OCI-LY3 (cell line): Measurements from ENCODE around the gene PRKCE.
"Not testable (repeated sequence)": the region's sequence is repeated elsewhere in the genome, so short reads cannot be mapped to it uniquely, and the experiment has no call there.

Source experiments
- H2AFZ ChIP-seq: fragments of 200-600, 300-600 bp; shearing (Covaris generic); 2 replicates; pipeline ENCODE4 v1.6.0; 2014; ENCODE audit warnings: antibody characterized with exemption, low read depth, low read length
- H3K27ac ChIP-seq: fragments of 200-600, 300-600 bp; sonication (generic); 2 replicates; pipeline ENCODE4 v1.5.1; 2014; ENCODE audit warnings: mild to moderate bottlenecking, low read length, moderate library complexity, mixed read lengths
- H3K27me3 ChIP-seq: fragments of 200-600, 300-600 bp; sonication (generic); 2 replicates; pipeline ENCODE4 v1.6.1; 2014; ENCODE audit warnings: low read depth, low read length, mixed read lengths
- H3K36me3 ChIP-seq: fragments of 200-600, 300-600 bp; sonication (generic); replicated peaks from 2 replicates; pipeline ENCODE3; 2014; ENCODE audit warnings: low read depth, low read length, mixed read lengths
- H3K4me1 ChIP-seq: fragments of 300-600, 200-600 bp; sonication (generic); 2 replicates; pipeline ENCODE4 v1.6.1; 2014; ENCODE audit warnings: low read length, mixed read lengths
- H3K4me2 ChIP-seq: fragments of 200-600, 300-600 bp; sonication (generic); 2 replicates; pipeline ENCODE4 v1.6.1; 2014; ENCODE audit warnings: low read length, mixed read lengths
- H3K4me3 ChIP-seq: fragments of 300-600, 200-600 bp; sonication (generic); 2 replicates; pipeline ENCODE4 v1.5.1; 2014; ENCODE audit warnings: antibody characterized with exemption, mild to moderate bottlenecking, low read length, moderate library complexity
- H3K79me2 ChIP-seq: fragments of 300-600, 200-600 bp; shearing (Covaris generic); 2 replicates; pipeline ENCODE4 v1.6.1; 2014; ENCODE audit warnings: mild to moderate bottlenecking, low read length, mixed read lengths
- H3K9ac ChIP-seq: fragments of 300-600, 200-600 bp; shearing (Covaris generic); 2 replicates; pipeline ENCODE4 v1.6.0; 2014; ENCODE audit warnings: mild to moderate bottlenecking, low read length, moderate library complexity
- H3K9me3 ChIP-seq: fragments of 200-600, 300-600 bp; shearing (Covaris generic); 2 replicates; pipeline ENCODE4 v1.6.1; 2014; ENCODE audit warnings: low read length, mixed read lengths; ENCODE audit not compliant: insufficient read depth
- H4K20me1 ChIP-seq: fragments of 200-600, 300-600 bp; sonication (generic); 2 replicates; pipeline ENCODE4 v1.6.1; 2016; ENCODE audit warnings: low read length, mixed read lengths; ENCODE audit not compliant: insufficient read depth
- EZH2phosphoT487 ChIP-seq: fragments of 200-600 bp; shearing (Covaris generic); IDR thresholded peaks from 2 replicates; pipeline ENCODE4 v1.6.1; 2018; ENCODE audit warnings: antibody characterized with exemption, mixed run types, low read depth
- TF ChIP-seq, protein P1 (sequence below): fragments of 200-600, 300-600 bp; sonication (generic); IDR thresholded peaks from 2 replicates; pipeline ENCODE4 v1.5.1; 2014; ENCODE audit warnings: antibody characterized with exemption, low read length, low read depth

PRKCE gene

DNA sequence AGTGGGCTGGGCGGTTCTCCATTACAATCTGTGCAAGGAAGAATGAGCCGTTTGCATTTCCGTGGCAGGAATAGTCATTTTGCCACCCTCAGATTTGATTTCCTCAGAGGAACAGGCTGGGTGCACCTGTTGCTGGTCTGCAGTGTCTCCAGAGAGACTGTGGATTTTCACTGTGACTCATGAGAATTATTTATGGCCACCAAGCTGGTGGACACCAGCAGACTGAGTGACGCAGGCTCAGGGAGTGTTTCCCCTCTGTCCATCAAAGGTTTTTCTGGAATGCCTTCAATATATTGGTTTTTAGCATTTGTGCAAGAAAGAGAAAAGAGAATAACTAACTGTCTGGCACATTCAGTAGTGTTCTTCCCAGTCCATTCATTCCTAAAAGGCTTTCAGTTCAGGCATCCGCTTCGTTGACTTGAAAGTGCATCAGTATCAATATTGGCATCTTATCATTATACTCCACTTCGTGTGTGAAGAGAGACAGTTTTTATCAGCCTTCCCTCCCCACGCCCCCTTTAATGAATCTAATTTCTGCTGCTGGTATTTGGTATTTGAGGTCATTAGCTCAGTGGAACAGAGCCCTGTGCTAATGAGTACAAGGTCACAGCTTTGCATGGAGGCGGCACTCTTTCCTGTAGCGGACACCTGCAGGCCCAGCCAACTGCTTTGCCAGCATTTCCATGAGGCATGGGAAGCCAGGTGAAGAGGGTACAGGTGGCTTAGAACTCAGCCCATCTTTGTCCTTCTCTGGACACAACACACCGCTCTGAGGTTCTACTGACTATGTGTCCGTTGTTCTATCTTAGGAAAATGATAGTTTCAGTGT, 39.9 kb downstream of the PRKCE start:
- Histone ChIP-seq H3K4me3 (no peak overlapping the region), H2AFZ (no peak overlapping the region), H4K20me1 (no peaks in the 10 kb centered on the region), H3K4me2 (no peak overlapping the region), H3K79me2 (no peaks in the 10 kb centered on the region), H3K4me1 (no peaks in the 10 kb centered on the region), H3K27me3 (no peaks in the 10 kb centered on the region), H3K9ac (no peak overlapping the region), H3K36me3 (no peaks in the 10 kb centered on the region), H3K9me3 (no peaks in the 10 kb centered on the region), H3K27ac (no peak overlapping the region)
- TF ChIP-seq EZH2phosphoT487, result no peak
- TF ChIP-seq, protein P1, sequence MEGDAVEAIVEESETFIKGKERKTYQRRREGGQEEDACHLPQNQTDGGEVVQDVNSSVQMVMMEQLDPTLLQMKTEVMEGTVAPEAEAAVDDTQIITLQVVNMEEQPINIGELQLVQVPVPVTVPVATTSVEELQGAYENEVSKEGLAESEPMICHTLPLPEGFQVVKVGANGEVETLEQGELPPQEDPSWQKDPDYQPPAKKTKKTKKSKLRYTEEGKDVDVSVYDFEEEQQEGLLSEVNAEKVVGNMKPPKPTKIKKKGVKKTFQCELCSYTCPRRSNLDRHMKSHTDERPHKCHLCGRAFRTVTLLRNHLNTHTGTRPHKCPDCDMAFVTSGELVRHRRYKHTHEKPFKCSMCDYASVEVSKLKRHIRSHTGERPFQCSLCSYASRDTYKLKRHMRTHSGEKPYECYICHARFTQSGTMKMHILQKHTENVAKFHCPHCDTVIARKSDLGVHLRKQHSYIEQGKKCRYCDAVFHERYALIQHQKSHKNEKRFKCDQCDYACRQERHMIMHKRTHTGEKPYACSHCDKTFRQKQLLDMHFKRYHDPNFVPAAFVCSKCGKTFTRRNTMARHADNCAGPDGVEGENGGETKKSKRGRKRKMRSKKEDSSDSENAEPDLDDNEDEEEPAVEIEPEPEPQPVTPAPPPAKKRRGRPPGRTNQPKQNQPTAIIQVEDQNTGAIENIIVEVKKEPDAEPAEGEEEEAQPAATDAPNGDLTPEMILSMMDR, result no peak

DNA sequence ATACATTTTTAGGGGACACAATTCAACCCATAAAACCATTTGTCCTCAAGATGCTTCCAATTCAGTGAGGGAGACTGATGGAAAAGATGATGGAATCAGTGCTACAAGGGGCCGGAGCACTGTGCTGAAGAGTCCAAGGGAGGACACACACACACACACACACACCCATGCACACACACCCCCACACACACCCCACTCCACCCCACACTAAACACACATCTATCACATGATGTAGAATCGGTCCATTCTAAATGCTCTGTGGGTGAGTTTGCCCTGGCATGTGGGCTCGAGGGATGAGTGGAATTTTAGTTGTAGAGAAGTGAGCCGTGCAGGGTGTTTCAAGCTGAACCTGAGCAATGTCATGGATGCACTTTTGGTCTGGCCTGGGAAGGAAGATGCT, 41.1 kb downstream of the PRKCE start:
- Histone ChIP-seq H3K79me2 (no peaks in the 10 kb centered on the region), H3K4me2 (no peak overlapping the region), H2AFZ (no peak overlapping the region), H4K20me1 (no peaks in the 10 kb centered on the region), H3K4me1 (no peaks in the 10 kb centered on the region), H3K27ac (no peak overlapping the region), H3K9ac (no peak overlapping the region), H3K9me3 (no peaks in the 10 kb centered on the region), H3K4me3 (no peak overlapping the region), H3K27me3 (no peaks in the 10 kb centered on the region), H3K36me3 (no peaks in the 10 kb centered on the region)
- no peak for TF ChIP-seq EZH2phosphoT487
- TF ChIP-seq, protein P1, result no peak

DNA sequence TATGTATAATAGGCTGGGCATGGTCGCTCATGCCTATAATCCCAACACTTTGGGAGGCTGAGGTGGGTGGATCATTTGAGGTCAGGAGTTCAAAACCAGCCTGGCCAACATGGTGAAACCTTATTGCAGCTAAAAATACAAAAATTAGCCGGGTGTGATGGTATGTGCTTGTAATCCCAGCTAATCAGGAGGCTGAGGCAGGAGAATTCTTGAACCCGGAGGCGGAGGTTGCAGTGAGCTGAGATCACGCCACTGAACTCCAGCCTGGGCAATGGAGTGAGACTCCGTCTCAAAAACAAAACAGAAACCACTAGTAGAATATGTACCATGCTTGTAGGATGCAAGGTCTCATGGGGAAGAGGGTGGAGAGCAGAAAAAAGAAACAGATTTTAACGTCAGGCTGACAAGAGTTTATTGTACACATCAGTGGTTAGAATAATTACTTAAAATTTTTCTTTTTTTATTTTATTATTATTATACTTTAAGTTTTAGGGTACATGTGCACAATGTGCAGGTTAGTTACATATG, 44.1 kb downstream of the PRKCE start:
- H3K27ac ChIP-seq, H3K9me3 ChIP-seq, H3K36me3 ChIP-seq, H3K79me2 ChIP-seq, H4K20me1 ChIP-seq, H2AFZ ChIP-seq, H3K27me3 ChIP-seq, H3K9ac ChIP-seq, H3K4me2 ChIP-seq, H3K4me3 ChIP-seq: not testable (repeated sequence)
- H3K4me1 ChIP-seq, result peaks cover 15% of the 10 kb centered on the region

DNA sequence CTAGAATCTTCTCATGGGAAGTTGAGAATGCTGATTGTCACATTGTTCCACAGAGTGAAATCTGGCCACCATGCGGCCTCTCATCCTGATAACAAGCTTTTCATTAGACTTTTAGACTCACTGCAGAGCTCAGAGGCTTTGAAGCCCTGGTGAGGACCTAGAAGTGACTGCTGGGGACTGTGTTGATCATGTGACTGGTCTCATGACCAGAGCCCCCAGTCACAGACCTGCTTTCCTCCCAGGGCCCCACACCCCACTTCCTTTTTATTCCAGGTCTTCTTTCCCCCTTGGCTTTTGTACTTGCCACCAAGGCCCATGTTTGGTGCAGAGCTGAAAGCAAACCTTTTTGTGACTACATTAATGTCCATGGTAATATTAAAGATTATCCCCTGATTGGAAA, 45.2 kb downstream of the PRKCE start:
- Histone ChIP-seq H3K9me3 (no peaks in the 10 kb centered on the region), H3K9ac (no peak overlapping the region), H3K27me3 (no peaks in the 10 kb centered on the region), H4K20me1 (no peaks in the 10 kb centered on the region), H2AFZ (no peak overlapping the region), H3K4me2 (no peak overlapping the region), H3K4me3 (no peak overlapping the region), H3K27ac (no peak overlapping the region), H3K4me1 (peaks cover 16% of the 10 kb centered on the region), H3K36me3 (no peaks in the 10 kb centered on the region), H3K79me2 (no peaks in the 10 kb centered on the region)
- no peak for TF ChIP-seq EZH2phosphoT487
- TF ChIP-seq, protein P1, result no peak
